Left lung (tissue), 14 donors: ENCODE data around the gene DNAJB6. TPM values are rescaled to one million over a fixed set of nuclear protein-coding genes. Genes with fewer than 3 reads are reported as not detected.

Experiments
- ATAC-seq: fragments of 200-7000 bp; cut with Tn5 transposase; one replicate; pipeline ENCODE4 v1.9.1; 2020; ENCODE audit warnings: moderate library complexity
- DNase-seq, 4 donors: peaks; one replicate each; pipeline ENCODE4 v3.0.0-alpha.2; 2013 to 2020
- H3K27ac ChIP-seq, 2 donors: fragments of 200-600 bp; sonication (generic) in 1 of 2; one replicate each; pipeline versions ENCODE4 v1.5.0 to v1.8.0; 2020 to 2021
- H3K27me3 ChIP-seq, 2 donors: fragments of 200-600 bp; sonication (generic) in 1 of 2; one replicate each; pipeline versions ENCODE4 v1.5.0 to v1.8.0; 2020 to 2021
- H3K36me3 ChIP-seq, 2 donors: fragments of 200-600 bp; sonication (generic) in 1 of 2; one replicate each; pipeline versions ENCODE4 v1.5.0 to v1.8.0; 2020 to 2021
- H3K4me1 ChIP-seq, 2 donors: fragments of 200-600 bp; one replicate each; pipeline ENCODE4 v1.8.0; 2021
- H3K4me3 ChIP-seq, 2 donors: fragments of 200-600 bp; sonication (generic) in 1 of 2; one replicate each; pipeline versions ENCODE4 v1.5.0 to v1.8.0; 2020 to 2021; ENCODE audit warnings: mild to moderate bottlenecking in 1 of 2
- H3K9me3 ChIP-seq, 2 donors: fragments of 200-600 bp; sonication (generic) in 1 of 2; one replicate each; pipeline versions ENCODE4 v1.5.0 to v1.8.0; 2020 to 2021
- intact Hi-C, 2 donors: fragments of 100-400 bp; cut with DNase I; formaldehyde crosslinking; loops; one replicate each; pipeline versions ENCODE4 v1.11.2 to v1.14.2; 2022
- long read RNA-seq, 12 donors: library from polyadenylated mRNA in 2 of 12; unstranded in 2 of 12; transcript quantifications; one replicate each; pipeline ENCODE4 v2.0.0 and lab custom pipeline, GENCODE V29; 2019 to 2026
- polyA plus RNA-seq, 6 donors: library from polyadenylated mRNA; unstranded; fragments of 120-200 nt; gene quantifications; one replicate each; pipeline ENCODE4 v1.2.1, GENCODE V29; 2013; ENCODE audit not compliant: insufficient read length in 6 of 6
- total RNA-seq, 2 donors: library from RNA; stranded (reverse); fragmentation: NEBNext Ultra II Directional; extraction: Animal tissue kit (Norgen Biotek cat#: 25700); gene quantifications; one replicate each; pipeline ENCODE4 v1.2.1, GENCODE V29; 2021
- TF ChIP-seq, protein P1 (sequence below), 2 donors: fragments of 200-600 bp; sonication (generic) in 1 of 2; IDR thresholded peaks; one replicate each; pipeline versions ENCODE4 v1.5.0 to v1.8.0; 2021; ENCODE audit warnings: antibody characterized with exemption in 2 of 2
- donor health status: DM: no; HTN: yes; CAD: no.
- donor health status: DM: no; HTN: no; CAD: no.

Gene DNAJB6
- total RNA-seq (10 to 100 TPM; 76.6 to 98.0 TPM), polyA plus RNA-seq (100 to 1,000 TPM; 126 to 150 (median 138) TPM)
- long read RNA-seq, donor 1, full-length matches to known transcripts = 48 of 67 reads
- long read RNA-seq, donor 1, partial matches to known transcripts = 19 of 67 reads
- long read RNA-seq, donor 1, other reads (novel, unspliced or antisense) = 0 of 67 reads
- long read RNA-seq, donor 2, full-length matches to known transcripts = 46 of 56 reads
- long read RNA-seq, donor 2, partial matches to known transcripts = 10 of 56 reads
- long read RNA-seq, donor 2, other reads (novel, unspliced or antisense) = 0 of 56 reads
- long read RNA-seq, donor 3, full-length matches to known transcripts = 55 of 55 reads
- long read RNA-seq, donor 3, partial matches to known transcripts = 0 of 55 reads
- long read RNA-seq, donor 3, other reads (novel, unspliced or antisense) = 0 of 55 reads
- long read RNA-seq, donor 4, transcript DNAJB6-201 (10 exons, 2,527 nt) = minor isoform, 8 of 39 reads
- long read RNA-seq, donor 4, transcript DNAJB6-204 (8 exons, 1,609 nt) = major isoform, 23 of 39 reads
- long read RNA-seq, donor 4, partial matches to known transcripts = 4 of 39 reads
- long read RNA-seq, donor 4, other reads (novel, unspliced or antisense) = 4 of 39 reads
- long read RNA-seq, donor 5, full-length matches to known transcripts = 41 of 81 reads
- long read RNA-seq, donor 5, partial matches to known transcripts = 40 of 81 reads
- long read RNA-seq, donor 5, other reads (novel, unspliced or antisense) = 0 of 81 reads
- long read RNA-seq, donor 6, full-length matches to known transcripts = 42 of 51 reads
- long read RNA-seq, donor 6, partial matches to known transcripts = 9 of 51 reads
- long read RNA-seq, donor 6, other reads (novel, unspliced or antisense) = 0 of 51 reads
- long read RNA-seq, donor 7, full-length matches to known transcripts = 36 of 41 reads
- long read RNA-seq, donor 7, partial matches to known transcripts = 5 of 41 reads
- long read RNA-seq, donor 7, other reads (novel, unspliced or antisense) = 0 of 41 reads
- long read RNA-seq, donor 8, full-length matches to known transcripts = 44 of 44 reads
- long read RNA-seq, donor 8, partial matches to known transcripts = 0 of 44 reads
- long read RNA-seq, donor 8, other reads (novel, unspliced or antisense) = 0 of 44 reads
- long read RNA-seq, donor 9 = 0 reads
- long read RNA-seq, donor 10, transcript DNAJB6-204 (8 exons, 1,609 nt) = major isoform, 21 of 32 reads
- long read RNA-seq, donor 10, transcript DNAJB6-201 (10 exons, 2,527 nt) = minor isoform, 6 of 32 reads
- long read RNA-seq, donor 10, partial matches to known transcripts = 2 of 32 reads
- long read RNA-seq, donor 10, other reads (novel, unspliced or antisense) = 2 of 32 reads
- long read RNA-seq, donor 11, full-length matches to known transcripts = 96 of 129 reads
- long read RNA-seq, donor 11, partial matches to known transcripts = 33 of 129 reads
- long read RNA-seq, donor 11, other reads (novel, unspliced or antisense) = 0 of 129 reads
- long read RNA-seq, donor 12, full-length matches to known transcripts = 48 of 59 reads
- long read RNA-seq, donor 12, partial matches to known transcripts = 11 of 59 reads
- long read RNA-seq, donor 12, other reads (novel, unspliced or antisense) = 0 of 59 reads

DNA sequence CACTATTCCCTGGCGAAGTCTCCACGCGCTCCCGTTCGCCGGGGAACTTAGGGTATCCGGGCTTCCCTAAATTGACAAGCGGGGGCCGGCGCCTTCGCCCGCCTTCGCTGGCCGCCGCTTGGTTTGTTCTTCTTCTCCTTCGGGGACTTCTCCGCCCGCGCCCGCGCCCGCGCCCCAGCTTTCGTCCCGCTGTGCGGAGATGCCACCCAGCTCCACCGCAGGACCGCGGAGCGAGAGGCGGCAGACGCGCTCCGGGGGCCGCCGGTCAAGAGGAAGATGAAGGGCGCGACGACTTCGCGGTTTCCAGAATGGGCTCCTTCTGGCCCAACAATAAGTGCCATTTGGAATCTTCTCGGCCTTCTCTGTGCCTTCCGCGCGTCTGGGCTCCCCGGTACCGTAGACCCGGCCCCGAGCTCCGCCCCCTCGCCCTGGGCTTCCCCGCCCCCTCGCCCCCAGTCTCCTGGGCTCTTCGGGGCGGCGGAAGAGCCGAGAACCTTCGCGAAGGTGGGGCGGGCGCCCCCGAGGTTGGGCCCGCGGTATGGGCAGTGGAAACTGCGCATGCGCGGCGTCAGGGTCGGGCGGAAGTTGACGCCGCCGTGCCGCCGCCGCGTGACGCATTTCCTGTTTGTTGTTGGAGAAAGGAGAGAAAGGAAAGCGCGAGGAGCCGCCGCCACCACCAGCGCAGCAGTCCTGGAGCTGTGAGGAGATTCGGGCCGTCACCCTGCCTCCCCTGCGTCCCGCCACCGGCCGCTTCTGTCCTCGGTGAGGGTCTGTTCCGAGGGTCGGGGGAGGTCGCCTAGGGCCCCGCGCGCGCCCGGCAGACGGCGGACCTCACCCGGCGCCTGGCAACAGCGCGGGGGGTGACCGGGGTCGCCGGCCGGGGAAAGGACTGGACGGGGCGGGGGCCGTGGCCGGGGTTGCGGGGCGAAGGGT, at the start of gene DNAJB6:
TSS of gene DNAJB6 (plus strand) at position 622 of the 933 bp plus-strand sequence. CDS start 21,569 bp downstream, outside the sequence.
- Histone ChIP-seq H3K27me3 (no peaks in the 10 kb centered on the region), H3K4me3 (peak within 1 kb of the TSS; percentile 66 to 77), H3K9me3 (no peaks in the 10 kb centered on the region), H3K36me3 (no peaks in the 10 kb centered on the region), H3K27ac (peak within 1 kb of the TSS; percentile 97 to 98), H3K4me1 (peaks cover 17 to 44% of the 10 kb centered on the region in 2 donors)
- TF ChIP-seq, protein P1, sequence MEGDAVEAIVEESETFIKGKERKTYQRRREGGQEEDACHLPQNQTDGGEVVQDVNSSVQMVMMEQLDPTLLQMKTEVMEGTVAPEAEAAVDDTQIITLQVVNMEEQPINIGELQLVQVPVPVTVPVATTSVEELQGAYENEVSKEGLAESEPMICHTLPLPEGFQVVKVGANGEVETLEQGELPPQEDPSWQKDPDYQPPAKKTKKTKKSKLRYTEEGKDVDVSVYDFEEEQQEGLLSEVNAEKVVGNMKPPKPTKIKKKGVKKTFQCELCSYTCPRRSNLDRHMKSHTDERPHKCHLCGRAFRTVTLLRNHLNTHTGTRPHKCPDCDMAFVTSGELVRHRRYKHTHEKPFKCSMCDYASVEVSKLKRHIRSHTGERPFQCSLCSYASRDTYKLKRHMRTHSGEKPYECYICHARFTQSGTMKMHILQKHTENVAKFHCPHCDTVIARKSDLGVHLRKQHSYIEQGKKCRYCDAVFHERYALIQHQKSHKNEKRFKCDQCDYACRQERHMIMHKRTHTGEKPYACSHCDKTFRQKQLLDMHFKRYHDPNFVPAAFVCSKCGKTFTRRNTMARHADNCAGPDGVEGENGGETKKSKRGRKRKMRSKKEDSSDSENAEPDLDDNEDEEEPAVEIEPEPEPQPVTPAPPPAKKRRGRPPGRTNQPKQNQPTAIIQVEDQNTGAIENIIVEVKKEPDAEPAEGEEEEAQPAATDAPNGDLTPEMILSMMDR (IDR thresholded peaks at IDR 0.05) = no peak
- DNase-seq (peak; percentile 94 to 97 (median 94)), ATAC-seq (peak; percentile 89)
- intact Hi-C loops = no loop called here

DNA sequence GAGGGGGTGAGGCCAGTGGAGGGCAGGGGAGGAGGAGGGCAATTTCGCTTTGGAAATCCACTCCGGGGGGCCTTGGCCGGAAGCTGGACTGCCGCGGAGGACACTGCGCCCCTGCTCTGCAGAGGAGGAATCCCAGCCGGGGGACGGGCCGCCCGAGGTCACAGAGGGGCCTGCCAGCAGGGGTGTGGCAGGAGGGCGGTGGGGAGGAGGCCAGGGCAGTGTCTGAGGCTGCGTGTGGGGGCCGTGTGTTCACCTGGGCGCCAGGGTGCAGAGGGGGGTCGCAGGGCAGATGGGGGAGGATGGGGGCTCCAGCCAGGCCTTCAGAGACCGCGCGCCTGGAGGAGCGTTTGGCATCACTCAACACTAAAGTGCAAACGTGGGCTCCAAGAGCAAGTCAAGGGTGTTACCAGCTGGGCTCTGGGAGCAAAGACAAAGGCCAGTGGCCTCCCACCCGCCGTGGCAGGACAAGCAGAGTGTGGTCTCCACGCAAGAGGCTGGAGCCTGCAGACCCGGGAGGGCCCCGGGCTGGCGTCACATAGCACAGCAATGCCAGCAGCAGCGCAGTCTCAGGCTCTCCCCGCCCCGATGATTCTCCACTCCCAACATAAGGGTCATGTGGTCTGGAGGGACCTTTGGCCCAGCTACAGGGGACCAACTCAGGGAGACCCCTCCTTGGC, 45.3 kb upstream of the DNAJB6 start:
- DNase-seq = no peak
- Histone ChIP-seq H3K4me3 (no peak overlapping the region), H3K36me3 (no peaks in the 10 kb centered on the region), H3K27ac (no peak overlapping the region), H3K4me1 (no peaks in the 10 kb centered on the region), H3K27me3 (peaks cover 0 to 8% of the 10 kb centered on the region in 2 donors), H3K9me3 (no peaks in the 10 kb centered on the region)
- ATAC-seq = no peak
- TF ChIP-seq, protein P1 (IDR thresholded peaks at IDR 0.05) = no peak
- intact Hi-C loops = no loop called here

DNA sequence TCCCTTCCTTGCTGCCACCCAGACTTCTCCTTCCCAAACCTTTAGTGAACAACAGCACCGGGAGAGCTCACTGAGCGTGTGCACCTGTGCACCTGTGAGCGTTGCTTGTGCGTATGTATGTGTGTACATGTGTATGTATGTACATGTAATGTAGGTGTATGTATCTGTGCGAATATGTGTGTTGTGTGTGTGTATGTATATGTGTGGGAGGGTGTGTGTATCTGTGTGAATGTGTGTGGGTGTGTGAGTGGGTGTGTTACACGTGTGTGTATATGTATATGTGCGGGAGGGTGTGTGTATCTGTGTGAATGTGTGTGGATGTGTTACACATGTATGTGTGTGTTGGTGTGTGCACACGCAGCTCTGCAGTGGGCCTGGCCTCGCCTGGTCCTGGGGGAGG, 44.5 kb upstream of the DNAJB6 start:
- intact Hi-C loops = no loop called here
- Histone ChIP-seq H3K9me3 (no peaks in the 10 kb centered on the region), H3K27ac (no peak overlapping the region), H3K4me3 (no peak overlapping the region), H3K36me3 (no peaks in the 10 kb centered on the region), H3K4me1 (no peaks in the 10 kb centered on the region), H3K27me3 (peaks cover 0 to 8% of the 10 kb centered on the region in 2 donors)
- TF ChIP-seq, protein P1 (IDR thresholded peaks at IDR 0.05) = no peak
- DNase-seq (no peak), ATAC-seq (no peak)
